Measurements from ENCODE around the gene SEMA3F.

- TF ChIP-seq, protein P1, sequence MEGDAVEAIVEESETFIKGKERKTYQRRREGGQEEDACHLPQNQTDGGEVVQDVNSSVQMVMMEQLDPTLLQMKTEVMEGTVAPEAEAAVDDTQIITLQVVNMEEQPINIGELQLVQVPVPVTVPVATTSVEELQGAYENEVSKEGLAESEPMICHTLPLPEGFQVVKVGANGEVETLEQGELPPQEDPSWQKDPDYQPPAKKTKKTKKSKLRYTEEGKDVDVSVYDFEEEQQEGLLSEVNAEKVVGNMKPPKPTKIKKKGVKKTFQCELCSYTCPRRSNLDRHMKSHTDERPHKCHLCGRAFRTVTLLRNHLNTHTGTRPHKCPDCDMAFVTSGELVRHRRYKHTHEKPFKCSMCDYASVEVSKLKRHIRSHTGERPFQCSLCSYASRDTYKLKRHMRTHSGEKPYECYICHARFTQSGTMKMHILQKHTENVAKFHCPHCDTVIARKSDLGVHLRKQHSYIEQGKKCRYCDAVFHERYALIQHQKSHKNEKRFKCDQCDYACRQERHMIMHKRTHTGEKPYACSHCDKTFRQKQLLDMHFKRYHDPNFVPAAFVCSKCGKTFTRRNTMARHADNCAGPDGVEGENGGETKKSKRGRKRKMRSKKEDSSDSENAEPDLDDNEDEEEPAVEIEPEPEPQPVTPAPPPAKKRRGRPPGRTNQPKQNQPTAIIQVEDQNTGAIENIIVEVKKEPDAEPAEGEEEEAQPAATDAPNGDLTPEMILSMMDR (IDR thresholded peaks at IDR 0.05; ENCODE audit: low read depth, low read length): no peak
- TF ChIP-seq EZH2phosphoT487 (IDR thresholded peaks at IDR 0.05; ENCODE audit: low read depth): no peak
Measured at GRCh38 chr3:50208677-50209344, 53.7 kb downstream of the SEMA3F start.
